Endothelial cell (in vitro differentiated cells): ENCODE data around the gene FBXO44. TPM values are rescaled to one million over a fixed set of nuclear protein-coding genes. Genes with fewer than 3 reads are reported as not detected.

Experiments
- DNase-seq: peaks from one replicate; pipeline ENCODE4 v3.0.0; 2021; ENCODE audit warnings: low spot score
- H3K27ac Mint-ChIP-seq: one replicate; pipeline ENCODE4 v1.8.0; 2021; ENCODE audit warnings: mixed read lengths, inconsistent platforms; ENCODE audit not compliant: unreplicated experiment
- H3K27me3 Mint-ChIP-seq: one replicate; pipeline ENCODE4 v1.8.0; 2021; ENCODE audit warnings: mild to moderate bottlenecking, moderate library complexity, mixed read lengths, inconsistent platforms; ENCODE audit not compliant: unreplicated experiment
- H3K36me3 Mint-ChIP-seq: one replicate; pipeline ENCODE4 v1.8.0; 2021; ENCODE audit warnings: mild to moderate bottlenecking, low read depth, mixed read lengths, inconsistent platforms; ENCODE audit not compliant: unreplicated experiment
- H3K4me1 Mint-ChIP-seq: one replicate; pipeline ENCODE4 v1.8.0; 2021; ENCODE audit warnings: mild to moderate bottlenecking, mixed read lengths, inconsistent platforms; ENCODE audit not compliant: unreplicated experiment
- H3K4me3 Mint-ChIP-seq: one replicate; pipeline ENCODE4 v1.8.0; 2021; ENCODE audit warnings: mild to moderate bottlenecking, mixed read lengths, inconsistent platforms; ENCODE audit not compliant: unreplicated experiment
- H3K9me3 Mint-ChIP-seq: one replicate; pipeline ENCODE4 v1.8.0; 2021; ENCODE audit warnings: mixed read lengths, inconsistent platforms; ENCODE audit not compliant: unreplicated experiment
- total RNA-seq: library from RNA; stranded (reverse); fragmentation: NEBNext Ultra II Directional; extraction: Animal tissue kit (Norgen Biotek cat#: 25700); gene quantifications from one replicate; pipeline ENCODE4 v1.2.1, GENCODE V29; 2021; ENCODE audit not compliant: unreplicated experiment
- TF ChIP-seq, protein P1 (sequence below): fragments of 200-600 bp; sonication (generic); IDR thresholded peaks from one replicate; pipeline ENCODE4 v1.5.0; 2021; ENCODE audit warnings: antibody characterized with exemption; ENCODE audit not compliant: unreplicated experiment

Gene FBXO44
- total RNA-seq, 1 donor from 2014 or later, result 10.2 TPM

DNA sequence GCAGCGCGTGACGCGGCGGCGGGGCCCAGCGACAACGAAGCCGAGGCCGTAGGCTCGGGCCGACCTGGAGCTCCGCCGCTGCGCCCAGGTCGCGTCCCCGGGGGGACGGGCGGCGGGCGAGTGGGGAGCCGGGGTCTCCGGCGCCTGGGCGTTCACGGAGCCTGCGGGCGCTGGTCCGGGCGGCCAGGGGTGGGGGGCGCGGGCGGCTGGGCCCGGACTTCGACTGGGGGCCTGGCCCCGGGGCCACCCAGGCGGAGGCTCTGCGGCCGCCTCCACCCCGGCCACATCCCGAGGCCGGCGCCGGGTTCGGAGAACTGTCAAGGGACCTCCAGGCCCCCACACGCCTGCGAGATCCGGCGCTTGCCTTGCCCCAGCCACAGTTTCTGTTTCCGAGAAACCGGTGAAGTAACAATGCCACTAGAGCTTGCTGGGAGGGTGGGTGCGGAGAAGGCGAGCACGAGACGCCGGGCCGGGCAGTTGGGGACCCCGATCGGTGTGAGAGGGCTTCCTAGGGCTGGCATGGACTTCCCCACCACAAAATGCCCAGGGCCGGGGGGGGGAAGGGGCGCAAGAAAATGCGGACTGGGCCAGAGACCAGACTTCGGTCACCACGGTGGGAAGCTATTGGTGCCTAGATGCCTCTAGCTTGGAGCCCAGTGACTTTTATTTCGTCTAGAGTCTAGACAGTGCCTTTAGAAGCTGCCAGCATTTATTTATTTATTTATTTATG, 9.8 kb downstream of the FBXO44 start:
- no peaks in the 10 kb centered on the region for H3K36me3 Mint-ChIP-seq
- H3K9me3 Mint-ChIP-seq, result no peaks in the 10 kb centered on the region

DNA sequence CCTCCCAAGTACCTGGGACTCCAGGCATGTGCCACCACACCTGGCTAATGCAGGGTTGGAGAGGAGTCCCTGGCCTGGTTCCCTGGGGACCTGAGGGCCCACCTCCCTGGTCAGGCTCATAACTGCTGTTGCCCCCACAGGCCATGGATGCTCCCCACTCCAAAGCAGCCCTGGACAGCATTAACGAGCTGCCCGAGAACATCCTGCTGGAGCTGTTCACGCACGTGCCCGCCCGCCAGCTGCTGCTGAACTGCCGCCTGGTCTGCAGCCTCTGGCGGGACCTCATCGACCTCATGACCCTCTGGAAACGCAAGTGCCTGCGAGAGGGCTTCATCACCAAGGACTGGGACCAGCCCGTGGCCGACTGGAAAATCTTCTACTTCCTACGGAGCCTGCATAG, 13.8 kb downstream of the FBXO44 start:
- H3K9me3 Mint-ChIP-seq, result no peaks in the 10 kb centered on the region
- no peaks in the 10 kb centered on the region for H3K4me1 Mint-ChIP-seq
- H3K27ac Mint-ChIP-seq, result no peak overlapping the region
- H3K27me3 Mint-ChIP-seq, result no peaks in the 10 kb centered on the region
- TF ChIP-seq, protein P1, sequence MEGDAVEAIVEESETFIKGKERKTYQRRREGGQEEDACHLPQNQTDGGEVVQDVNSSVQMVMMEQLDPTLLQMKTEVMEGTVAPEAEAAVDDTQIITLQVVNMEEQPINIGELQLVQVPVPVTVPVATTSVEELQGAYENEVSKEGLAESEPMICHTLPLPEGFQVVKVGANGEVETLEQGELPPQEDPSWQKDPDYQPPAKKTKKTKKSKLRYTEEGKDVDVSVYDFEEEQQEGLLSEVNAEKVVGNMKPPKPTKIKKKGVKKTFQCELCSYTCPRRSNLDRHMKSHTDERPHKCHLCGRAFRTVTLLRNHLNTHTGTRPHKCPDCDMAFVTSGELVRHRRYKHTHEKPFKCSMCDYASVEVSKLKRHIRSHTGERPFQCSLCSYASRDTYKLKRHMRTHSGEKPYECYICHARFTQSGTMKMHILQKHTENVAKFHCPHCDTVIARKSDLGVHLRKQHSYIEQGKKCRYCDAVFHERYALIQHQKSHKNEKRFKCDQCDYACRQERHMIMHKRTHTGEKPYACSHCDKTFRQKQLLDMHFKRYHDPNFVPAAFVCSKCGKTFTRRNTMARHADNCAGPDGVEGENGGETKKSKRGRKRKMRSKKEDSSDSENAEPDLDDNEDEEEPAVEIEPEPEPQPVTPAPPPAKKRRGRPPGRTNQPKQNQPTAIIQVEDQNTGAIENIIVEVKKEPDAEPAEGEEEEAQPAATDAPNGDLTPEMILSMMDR, result no peak
- no peak for DNase-seq
- no peak overlapping the region for H3K4me3 Mint-ChIP-seq
- H3K36me3 Mint-ChIP-seq, result no peaks in the 10 kb centered on the region

More for the DNA sequence above, 9.8 kb downstream of the FBXO44 start:
- no peak overlapping the region for H3K27ac Mint-ChIP-seq
- TF ChIP-seq, protein P1, result peak; percentile 7
- H3K27me3 Mint-ChIP-seq, result peaks cover 7% of the 10 kb centered on the region
- no peaks in the 10 kb centered on the region for H3K4me1 Mint-ChIP-seq
- no peak for DNase-seq
- no peak overlapping the region for H3K4me3 Mint-ChIP-seq

- TF ChIP-seq, protein P1, result no peak
- Mint-ChIP-seq H3K9me3 (no peaks in the 10 kb centered on the region), H3K27me3 (no peaks in the 10 kb centered on the region), H3K4me1 (no peaks in the 10 kb centered on the region), H3K36me3 (peaks cover 3% of the 10 kb centered on the region), H3K27ac (no peak overlapping the region), H3K4me3 (no peak overlapping the region)
- DNase-seq, result no peak
Measured at GRCh38 chr1:11670747-11671146, 16.1 kb downstream of the FBXO44 start.

GRCh38 chr1:11671205-11671543, 16.5 kb downstream of the FBXO44 start:
- H3K9me3 Mint-ChIP-seq, result no peaks in the 10 kb centered on the region
- no peak overlapping the region for H3K27ac Mint-ChIP-seq
- peaks cover 4% of the 10 kb centered on the region for H3K36me3 Mint-ChIP-seq
- H3K27me3 Mint-ChIP-seq, result no peaks in the 10 kb centered on the region
- no peak overlapping the region for H3K4me3 Mint-ChIP-seq
- no peak for DNase-seq
- H3K4me1 Mint-ChIP-seq, result no peaks in the 10 kb centered on the region
- TF ChIP-seq, protein P1, result no peak

- Mint-ChIP-seq H3K4me3 (no peak overlapping the region), H3K36me3 (peaks cover 4% of the 10 kb centered on the region), H3K9me3 (no peaks in the 10 kb centered on the region), H3K27me3 (no peaks in the 10 kb centered on the region), H3K27ac (no peak overlapping the region), H3K4me1 (no peaks in the 10 kb centered on the region)
- TF ChIP-seq, protein P1, result no peak
- no peak for DNase-seq
Measured at GRCh38 chr1:11671544-11672286, 17.0 kb downstream of the FBXO44 start.
